Caco-2 (cell line): ENCODE data around the gene PPP1R16B. TPM values are rescaled to one million over a fixed set of nuclear protein-coding genes. Genes with fewer than 3 reads are reported as not detected.
A peak's percentile ranks its signal among the peaks of the same experiment; 100 is the strongest.

Experiments used
- BruUV-seq: library from RNA; stranded (reverse); fragments of 400-500 nt; replicated peaks from 2 replicates; lab custom pipeline; 2021; lab: Mats Ljungman, UMichigan
- CTCF ChIA-PET: fragments of 300-600 bp; sonication (Branson Sonifier 250); formaldehyde crosslinking; loops from one replicate; lab custom pipeline; 2022; ENCODE audit warnings: antibody characterized with exemption; lab: Charles Lee
- POLR2A ChIA-PET: fragments of 300-600 bp; sonication (Branson Sonifier 250); formaldehyde crosslinking; loops from one replicate; lab custom pipeline; 2022; ENCODE audit warnings: antibody characterized with exemption; lab: Charles Lee
- DNase-seq, 2 experiments: peaks; one replicate each; pipeline versions ENCODE4 v3.0.0 to v3.0.0-alpha.2; 2020 to 2022
- H3K27me3 ChIP-seq: replicated peaks from 2 replicates; pipeline ENCODE4 v1.6.0; 2011; ENCODE audit warnings: low read length; ENCODE audit not compliant: control insufficient read depth, insufficient read depth
- H3K36me3 ChIP-seq: 2 replicates; pipeline ENCODE4 v1.5.1; 2011; ENCODE audit warnings: low read length; ENCODE audit not compliant: control insufficient read depth, insufficient read depth
- H3K4me1 ChIP-seq: fragments of 250-450 bp; sonication (Bioruptor Pico); 2 replicates; pipeline ENCODE4 v1.5.1; 2020; ENCODE audit warnings: mild to moderate bottlenecking
- H3K4me3 ChIP-seq: 2 replicates; pipeline ENCODE4 v1.5.1; 2011; ENCODE audit warnings: low read depth, mild to moderate bottlenecking, control low read depth, low read length
- H3K9me3 ChIP-seq: fragments of 250-450 bp; sonication (Bioruptor Pico); 2 replicates; pipeline ENCODE4 v1.5.1; 2020; ENCODE audit warnings: mild to moderate bottlenecking, moderate library complexity
- H3K27ac Mint-ChIP-seq: one replicate; pipeline ENCODE4 v1.8.0; 2022; ENCODE audit warnings: mixed read lengths; ENCODE audit not compliant: unreplicated experiment
- H3K27me3 Mint-ChIP-seq: one replicate; pipeline ENCODE4 v1.8.0; 2022; ENCODE audit warnings: mixed read lengths; ENCODE audit not compliant: insufficient read depth, unreplicated experiment
- H3K36me3 Mint-ChIP-seq: one replicate; pipeline ENCODE4 v1.8.0; 2022; ENCODE audit warnings: mild to moderate bottlenecking, mixed read lengths; ENCODE audit not compliant: insufficient read depth, unreplicated experiment
- H3K4me1 Mint-ChIP-seq: one replicate; pipeline ENCODE4 v1.8.0; 2022; ENCODE audit warnings: low read depth, mixed read lengths; ENCODE audit not compliant: unreplicated experiment
- H3K4me3 Mint-ChIP-seq: one replicate; pipeline ENCODE4 v1.8.0; 2022; ENCODE audit warnings: mild to moderate bottlenecking, moderate library complexity, mixed read lengths; ENCODE audit not compliant: unreplicated experiment
- H3K9me3 Mint-ChIP-seq: one replicate; pipeline ENCODE4 v1.8.0; 2022; ENCODE audit warnings: mixed read lengths; ENCODE audit not compliant: unreplicated experiment
- CTCF ChIP-seq, 2 experiments: fragments of 200-600 bp in 1 of 2; IDR thresholded peaks; 1 replicate in 1 of 2; 2 replicates in 1 of 2; pipeline versions ENCODE4 v1.5.1 to v1.8.0; 2011 to 2022; ENCODE audit warnings: antibody characterized with exemption in 1 of 2, control low read depth in 1 of 2, inconsistent platforms in 1 of 2, low read depth in 1 of 2, low read length in 1 of 2, mild to moderate bottlenecking in 1 of 2, moderate library complexity in 1 of 2; ENCODE audit not compliant: insufficient read depth in 1 of 2, severe bottlenecking in 1 of 2, unreplicated experiment in 1 of 2
- intact Hi-C: fragments of 100-400 bp; cut with micrococcal nuclease; formaldehyde crosslinking; loops from one replicate; pipeline ENCODE4 v1.10.0; 2022; ENCODE audit not compliant: unreplicated experiment
- total RNA-seq: library from RNA; stranded (reverse); gene quantifications from 2 replicates; pipeline ENCODE4 v1.2.3, GENCODE V29; 2022

PPP1R16B gene
- total RNA-seq, 1 experiment from 2014 or later = not detected

GRCh38 chr20:38892091-38892981 lies 86.8 kb downstream of the PPP1R16B start:
- no peaks in the 10 kb centered on the region for H3K9me3 Mint-ChIP-seq
- peaks cover 6% of the 10 kb centered on the region for H3K27me3 Mint-ChIP-seq
- Histone ChIP-seq H3K27me3 (no peaks in the 10 kb centered on the region; the same call in 1 of the 2 replicates), H3K9me3 (no peaks in the 10 kb centered on the region), H3K36me3 (no peaks in the 10 kb centered on the region), H3K4me1 (peaks cover 11% of the 10 kb centered on the region; the same call in 1 of the 2 replicates), H3K4me3 (no peak overlapping the region)
- intact Hi-C loops = no loop called here
- BruUV-seq = no TSS peak
- ChIA-PET POLR2A (no interaction called here), CTCF (interaction anchor here (0.7 to 2.3 kb wide), 7 partner anchors 9 to 157 kb away, joined by 3 to 7 read pairs (median 3); no protein-coding TSS in a partner anchor)
- H3K4me3 Mint-ChIP-seq = no peak overlapping the region
- H3K36me3 Mint-ChIP-seq = no peaks in the 10 kb centered on the region
- TF ChIP-seq CTCF (IDR thresholded peaks at IDR 0.05; ENCODE audit: insufficient read depth in 1 of 2, low read depth in 1 of 2, low read length in 1 of 2, severe bottlenecking in 1 of 2, unreplicated experiment in 1 of 2) = no peak
- no peak overlapping the region for H3K27ac Mint-ChIP-seq
- DNase-seq = no peak
- peaks cover 17% of the 10 kb centered on the region for H3K4me1 Mint-ChIP-seq

GRCh38 chr20:38893056-38893564 lies 87.6 kb downstream of the PPP1R16B start:
- Histone ChIP-seq H3K9me3 (no peaks in the 10 kb centered on the region), H3K36me3 (no peaks in the 10 kb centered on the region), H3K27me3 (no peaks in the 10 kb centered on the region; the same call in 1 of the 2 replicates), H3K4me3 (no peak overlapping the region), H3K4me1 (peaks cover 5% of the 10 kb centered on the region; the same call in 1 of the 2 replicates)
- Mint-ChIP-seq H3K9me3 (no peaks in the 10 kb centered on the region), H3K27ac (no peak overlapping the region), H3K4me3 (peak overlapping the region; percentile 19), H3K36me3 (no peaks in the 10 kb centered on the region), H3K27me3 (peaks cover 6% of the 10 kb centered on the region), H3K4me1 (peaks cover 17% of the 10 kb centered on the region)
- intact Hi-C loops = no loop called here
- POLR2A ChIA-PET = no interaction called here
- no peak for DNase-seq
- no TSS peak for BruUV-seq
- no peak for TF ChIP-seq CTCF (IDR thresholded peaks at IDR 0.05; ENCODE audit: insufficient read depth in 1 of 2, low read depth in 1 of 2, low read length in 1 of 2, severe bottlenecking in 1 of 2, unreplicated experiment in 1 of 2)
- CTCF ChIA-PET = interaction anchor here (0.7 to 2.3 kb wide), 10 partner anchors 10 to 849 kb away, joined by 3 to 9 read pairs (median 4); no protein-coding TSS in a partner anchor

GRCh38 chr20:38893565-38894090 lies 88.1 kb downstream of the PPP1R16B start:
- no TSS peak for BruUV-seq
- Mint-ChIP-seq H3K4me1 (peaks cover 17% of the 10 kb centered on the region), H3K4me3 (peak overlapping the region; percentile 60), H3K27me3 (peaks cover 6% of the 10 kb centered on the region), H3K36me3 (no peaks in the 10 kb centered on the region), H3K27ac (no peak overlapping the region), H3K9me3 (no peaks in the 10 kb centered on the region)
- POLR2A ChIA-PET = no interaction called here
- H3K36me3 ChIP-seq = no peaks in the 10 kb centered on the region
- TF ChIP-seq CTCF (IDR thresholded peaks at IDR 0.05; ENCODE audit: insufficient read depth in 1 of 2, low read depth in 1 of 2, low read length in 1 of 2, severe bottlenecking in 1 of 2, unreplicated experiment in 1 of 2) = peak; percentile 100
- H3K27me3 ChIP-seq = no peaks in the 10 kb centered on the region; the same call in 1 of the 2 replicates
- CTCF ChIA-PET = interaction anchor here (0.7 to 2.3 kb wide), 9 partner anchors 10 to 849 kb away, joined by 3 to 9 read pairs (median 4); no protein-coding TSS in a partner anchor
- no peaks in the 10 kb centered on the region for H3K9me3 ChIP-seq
- DNase-seq = peak; percentile 84 to 91
- peak overlapping the region; percentile 27 for H3K4me3 ChIP-seq
- intact Hi-C loops = loop anchor here (1.0 to 2.0 kb wide), 4 partner anchors 20 to 247 kb away; partner anchors contain the start of gene DHX35
- peaks cover 3% of the 10 kb centered on the region; the same call in 1 of the 2 replicates for H3K4me1 ChIP-seq
